K562 (cell line): Measurements from ENCODE around the gene THEM5. TPM values are rescaled to one million over a fixed set of nuclear protein-coding genes. Genes with fewer than 3 reads are reported as not detected.
A peak's percentile ranks its signal among the peaks of the same experiment; 100 is the strongest.

Experiments
- ATAC-seq: fragments of 200-7000 bp; cut with Tn5 transposase; 3 replicates; pipeline ENCODE4 v1.9.1; 2020; ENCODE audit warnings: moderate library complexity
- BruUV-seq: library from RNA; stranded (reverse); fragments of 400-500 nt; replicated peaks from 2 replicates; lab custom pipeline; 2021; lab: Mats Ljungman, UMichigan
- CTCF ChIA-PET: fragments of 300-600 bp; formaldehyde crosslinking; extraction: SDS; loops from one replicate; lab custom pipeline; 2021; ENCODE audit warnings: low intra/inter-chr PET ratio; lab: Yijun Ruan, JAX
- POLR2A ChIA-PET: fragments of 300-600, 350-650 bp; sonication (Branson Sonifier 250); formaldehyde crosslinking; extraction: SDS; loops from one replicate; lab custom pipeline; 2021; ENCODE audit warnings: antibody characterized with exemption, inconsistent platforms; lab: Yijun Ruan, JAX
- DNase-seq, 4 experiments: peaks; one replicate each; pipeline versions ENCODE4 v3.0.0 to v3.0.0-alpha.2; 2011 to 2018; ENCODE audit warnings: low spot score in 3 of 4, mixed read lengths in 3 of 4; ENCODE audit errors: extremely low read depth in 1 of 4
- FAIRE-seq: peaks from 2 replicates; lab custom pipeline; 2011; peaks lifted over from hg19 to GRCh38; lab: Jason Lieb, UNC
- H2AFZ ChIP-seq: 2 replicates; pipeline ENCODE4 v1.6.0; 2011; ENCODE audit warnings: low read depth, low read length, control low read depth, inconsistent platforms
- H3K27ac ChIP-seq: fragments of 200-600 bp; 3 replicates; pipeline ENCODE4 v1.8.0; 2011; ENCODE audit warnings: low read depth, mild to moderate bottlenecking, control low read depth, inconsistent platforms, low read length, moderate library complexity, mixed read lengths; ENCODE audit errors: extremely low read depth
- H3K27me3 ChIP-seq, 2 experiments: fragments of 300-600 bp in 1 of 2; 2 replicates in 1 of 2; 3 replicates in 1 of 2; pipeline versions ENCODE4 v1.6.0 to v1.8.0; 2011; ENCODE audit warnings: inconsistent platforms in 2 of 2, low read length in 2 of 2, mild to moderate bottlenecking in 1 of 2, mixed read lengths in 1 of 2, moderate library complexity in 1 of 2; ENCODE audit not compliant: control insufficient read depth in 2 of 2, insufficient read depth in 2 of 2
- H3K36me3 ChIP-seq: fragments of 300-600 bp; 3 replicates; pipeline ENCODE4 v1.8.0; 2011; ENCODE audit warnings: mild to moderate bottlenecking, low read length, inconsistent platforms; ENCODE audit not compliant: control insufficient read depth, insufficient read depth
- H3K4me1 ChIP-seq, 2 experiments: fragments of 200-600 bp in 1 of 2; replicated peaks in 1 of 2; 2 replicates in 1 of 2; 3 replicates in 1 of 2; pipeline versions ENCODE4 v1.5.1 to v1.8.0; 2011; ENCODE audit warnings: inconsistent platforms in 2 of 2, low read length in 2 of 2, mild to moderate bottlenecking in 1 of 2, mixed read lengths in 1 of 2, moderate library complexity in 1 of 2; ENCODE audit not compliant: control insufficient read depth in 2 of 2, insufficient read depth in 2 of 2
- H3K4me2 ChIP-seq: 2 replicates; pipeline ENCODE4 v1.6.1; 2011; ENCODE audit warnings: low read length, control low read depth, inconsistent platforms, mixed read lengths; ENCODE audit not compliant: insufficient read depth
- H3K4me3 ChIP-seq: fragments of 200-600 bp; sonication (generic), shearing (Covaris generic); 2 replicates; pipeline ENCODE4 v1.5.1; 2016; ENCODE audit warnings: control low read depth, inconsistent platforms
- H3K79me2 ChIP-seq: fragments of 200-600 bp; 3 replicates; pipeline ENCODE4 v1.8.0; 2011; ENCODE audit warnings: low read length, inconsistent platforms; ENCODE audit not compliant: control insufficient read depth, insufficient read depth
- H3K9ac ChIP-seq, 2 experiments: 2 replicates each; pipeline versions ENCODE4 v1.6.0 to v1.6.1; 2011; ENCODE audit warnings: low read depth in 2 of 2, low read length in 2 of 2, control low read depth in 1 of 2, inconsistent platforms in 1 of 2, mild to moderate bottlenecking in 1 of 2, mixed read lengths in 1 of 2; ENCODE audit not compliant: insufficient read depth in 1 of 2
- H3K9me1 ChIP-seq: one replicate; pipeline ENCODE4 v1.6.0; 2011; ENCODE audit warnings: inconsistent platforms, mild to moderate bottlenecking, low read length, moderate library complexity; ENCODE audit not compliant: control insufficient read depth, insufficient read depth
- H3K9me3 ChIP-seq: replicated peaks from 2 replicates; pipeline ENCODE4 v1.5.1; 2011; ENCODE audit warnings: low read depth, low read length, inconsistent platforms; ENCODE audit not compliant: control insufficient read depth, insufficient read depth
- H4K20me1 ChIP-seq: replicated peaks from 2 replicates; pipeline ENCODE4 v1.6.1; 2011; ENCODE audit warnings: low read length, inconsistent platforms, mixed read lengths; ENCODE audit not compliant: control insufficient read depth, insufficient read depth
- EGR1 ChIP-seq: fragments of 450-650 bp; conservative IDR thresholded peaks from 2 replicates; pipeline ENCODE4 v1.6.1; 2017; ENCODE audit warnings: mild to moderate bottlenecking
- EHMT2 ChIP-seq: fragments of 450-650 bp; IDR thresholded peaks from 2 replicates; pipeline ENCODE4 v1.6.1; 2018; ENCODE audit warnings: antibody characterized with exemption
- MIER1 ChIP-seq: fragments of 450-650 bp; IDR thresholded peaks from 2 replicates; pipeline ENCODE4 v1.6.1; 2016; ENCODE audit warnings: antibody characterized with exemption, mild to moderate bottlenecking, low read depth
- PRDM10 ChIP-seq: fragments of 450-650 bp; IDR thresholded peaks from 2 replicates; pipeline ENCODE4 v1.6.1; 2018; ENCODE audit not compliant: partially characterized antibody
- REST ChIP-seq, 2 experiments: fragments of 450-650 bp; formaldehyde crosslinking in 1 of 2; IDR thresholded peaks; 2 replicates each; pipeline versions ENCODE4 v1.4.0 to v1.6.1; 2014 to 2020; ENCODE audit warnings: mild to moderate bottlenecking in 2 of 2, borderline replicate concordance in 1 of 2, low read depth in 1 of 2
- VEZF1 ChIP-seq: fragments of 200-800 bp; sonication (Bioruptor generic); IDR thresholded peaks from 2 replicates; pipeline ENCODE4 v1.6.1; 2017; ENCODE audit warnings: missing genetic modification characterization, missing compliant biosample characterization
- WGBS: fragments of 100-300 bp; shearing (Covaris generic); methylation state at CpG from one replicate; pipeline ENCODE4 v1.1.6; 2016; ENCODE audit warnings: low coverage, mixed read lengths; ENCODE audit not compliant: insufficient coverage; ENCODE audit errors: missing lambda C conversion rate; 5-methylcytosine and 5-hydroxymethylcytosine counted together
- in situ Hi-C: fragments of 300-500 bp; cut with MboI; formaldehyde crosslinking; loops from 4 replicates; pipeline ENCODE4 v1.15.0; 2018; ENCODE audit warnings: inconsistent platforms, mixed read lengths
- intact Hi-C: fragments of 100-400 bp; cut with micrococcal nuclease; formaldehyde crosslinking; loops from 2 replicates; pipeline ENCODE4 v1.14.2; 2022
- polyA plus RNA-seq, 8 experiments: library from polyadenylated mRNA; depleted of rRNA in 4 of 8; stranded (reverse) in 5 of 8; unstranded in 3 of 8; fragments of >200 nt; fragmentation: Nextera tagmentation in 2 of 8; fragmentation: Illumina TruSeq in 1 of 8; extraction: Ambion mirVana in 2 of 8; extraction: Trizol in 1 of 8; gene quantifications; 2 replicates each; pipeline versions ENCODE4 v1.2.1 to v1.2.3, GENCODE V29; 2011 to 2014; ENCODE audit warnings: inconsistent platforms in 1 of 8, missing spikeins in 1 of 8
- total RNA-seq, 7 experiments: library from RNA; depleted of rRNA in 6 of 7; stranded (reverse); fragments of >200 nt in 6 of 7; fragmentation: Illumina TruSeq in 2 of 7; extraction: Trizol in 2 of 7; gene quantifications; 2 replicates each; pipeline versions ENCODE4 v1.2.1 to v1.2.3, GENCODE V29; 2011 to 2021; ENCODE audit warnings: low replicate concordance in 1 of 7

THEM5 gene
- total and polyA plus RNA-seq, 9 of the 15 experiments (the other 6 are each of a cell fraction or from before 2014, with no cell fraction given) = not detected

GRCh38 chr1:151828921-151829320 lies 24.6 kb downstream of the THEM5 start:
- peak; percentile 22; the same call in 1 of the 3 replicates for ATAC-seq
- in situ Hi-C loops = no loop called here
- peak; percentile 57 to 72 (median 64) for DNase-seq
- peaks cover 8 to 26% of the 10 kb centered on the region in 2 experiments; a peak in 4 of 5 replicates for H3K27me3 ChIP-seq
- H3K79me2 ChIP-seq = no peaks in the 10 kb centered on the region
- no peak overlapping the region for H2AFZ ChIP-seq
- CTCF ChIA-PET = interaction anchor here (0.5 kb wide), 1 partner anchor 83 kb away, joined by 6 read pairs; no protein-coding TSS in a partner anchor
- no peak overlapping the region for H3K4me2 ChIP-seq
- no peaks in the 10 kb centered on the region for H4K20me1 ChIP-seq
- H3K9me3 ChIP-seq = no peaks in the 10 kb centered on the region
- FAIRE-seq = no peak
- H3K9ac ChIP-seq = no peak overlapping the region
- POLR2A ChIA-PET = interaction anchor here (0.8 kb wide), 1 partner anchor 14 kb away, joined by 3 read pairs; no protein-coding TSS in a partner anchor
- H3K9me1 ChIP-seq = peaks cover 3% of the 10 kb centered on the region
- H3K4me1 ChIP-seq = peaks cover 5 to 33% of the 10 kb centered on the region in 2 experiments
- no peak overlapping the region for H3K4me3 ChIP-seq
- intact Hi-C loops = no loop called here
- H3K27ac ChIP-seq = no peak overlapping the region
- H3K36me3 ChIP-seq = no peaks in the 10 kb centered on the region
- WGBS = 4% methylated on average over 5 of the region's 12 CpGs
- no TSS peak for BruUV-seq
- peak; percentile 69 for TF ChIP-seq VEZF1 (CRISPR knock-in tag)
- peak; percentile 84 for TF ChIP-seq MIER1
- peak; percentile 96 for TF ChIP-seq REST (IDR thresholded peaks at IDR 0.05; ENCODE audit: borderline replicate concordance)
- TF ChIP-seq REST (CRISPR knock-in tag; IDR thresholded peaks at IDR 0.05; ENCODE audit: low read depth) = 0 out of 2 replicates have a peak, but pooled peaks have one; percentile 35
- peak; percentile 61 for TF ChIP-seq PRDM10
- TF ChIP-seq EHMT2 = peak; percentile 95
- TF ChIP-seq EGR1 = peak; percentile 82
